HEK293 (cell line): Measurements from ENCODE around the gene CACNB2.

Experiments used
- CTCF ChIA-PET: fragments of 350-600 bp; formaldehyde crosslinking; extraction: SDS; loops from one replicate; lab custom pipeline; 2021; ENCODE audit warnings: antibody characterized with exemption; lab: Yijun Ruan, JAX
- POLR2A ChIA-PET: fragments of 300-600 bp; formaldehyde crosslinking; extraction: SDS; loops from one replicate; lab custom pipeline; 2020; ENCODE audit warnings: antibody characterized with exemption, inconsistent platforms; lab: Yijun Ruan, JAX
- H3K27ac ChIP-seq: fragments of 200-500 bp; sonication (Bioruptor generic); 2 replicates; pipeline ENCODE4 v1.5.1; 2014; ENCODE audit warnings: low read depth, low read length, control low read depth, inconsistent platforms; ENCODE audit errors: extremely low read depth
- H3K36me3 ChIP-seq, 2 experiments: fragments of 200-500 bp in 1 of 2; sonication (Bioruptor generic) in 1 of 2; 1 replicate in 1 of 2; 2 replicates in 1 of 2; pipeline ENCODE4 v1.5.1; 2014 to 2017; ENCODE audit warnings: inconsistent platforms in 2 of 2, low read length in 2 of 2; ENCODE audit not compliant: control insufficient read depth in 2 of 2, insufficient read depth in 1 of 2
- H3K4me1 ChIP-seq: fragments of 200-500 bp; sonication (Bioruptor generic); 2 replicates; pipeline ENCODE4 v1.5.1; 2014; ENCODE audit warnings: mild to moderate bottlenecking, low read length, inconsistent platforms; ENCODE audit not compliant: control insufficient read depth, insufficient read depth
- H3K4me3 ChIP-seq: 2 replicates; pipeline ENCODE4 v1.5.1; 2011; ENCODE audit warnings: low read depth, mild to moderate bottlenecking, control low read depth, low read length, moderate library complexity
- H3K9me3 ChIP-seq: fragments of 200-500 bp; sonication (Bioruptor generic); 2 replicates; pipeline ENCODE4 v1.5.1; 2014; ENCODE audit warnings: low read depth, low read length, inconsistent platforms; ENCODE audit not compliant: control insufficient read depth, insufficient read depth
- INSM2 ChIP-seq: fragments of 450-650 bp; formaldehyde crosslinking; IDR thresholded peaks from 2 replicates; pipeline ENCODE4 v1.5.1; 2016; ENCODE audit warnings: missing biosample characterization, missing genetic modification characterization
- KLF1 ChIP-seq: fragments of 450-650 bp; formaldehyde crosslinking; IDR thresholded peaks from 2 replicates; pipeline ENCODE4 v1.5.1; 2016; ENCODE audit warnings: missing biosample characterization, missing genetic modification characterization
- KLF17 ChIP-seq: fragments of 450-650 bp; formaldehyde crosslinking; IDR thresholded peaks from 2 replicates; pipeline ENCODE4 v1.5.1; 2016; ENCODE audit warnings: missing biosample characterization, missing genetic modification characterization
- SP2 ChIP-seq: fragments of 450-650 bp; formaldehyde crosslinking; IDR thresholded peaks from 2 replicates; pipeline ENCODE4 v1.5.1; 2016; ENCODE audit warnings: missing biosample characterization, missing genetic modification characterization
- TRIM28 ChIP-seq: IDR thresholded peaks from 2 replicates; pipeline ENCODE4 v1.6.1; 2011; ENCODE audit warnings: low read length, control low read depth, borderline replicate concordance
- WT1 ChIP-seq: fragments of 450-650 bp; formaldehyde crosslinking; IDR thresholded peaks from 2 replicates; pipeline ENCODE4 v1.5.1; 2016; ENCODE audit warnings: missing biosample characterization, missing genetic modification characterization
- ZBTB10 ChIP-seq: fragments of 450-650 bp; formaldehyde crosslinking; IDR thresholded peaks from 2 replicates; pipeline ENCODE4 v1.5.1; 2016; ENCODE audit warnings: missing biosample characterization, missing genetic modification characterization
- ZBTB20 ChIP-seq: fragments of 450-650 bp; formaldehyde crosslinking; IDR thresholded peaks from 2 replicates; pipeline ENCODE4 v1.5.1; 2016; ENCODE audit warnings: missing biosample characterization, missing genetic modification characterization
- ZBTB49 ChIP-seq: fragments of 450-650 bp; formaldehyde crosslinking; IDR thresholded peaks from 2 replicates; pipeline ENCODE4 v1.5.1; 2016; ENCODE audit warnings: missing biosample characterization, missing genetic modification characterization, low read depth
- ZNF16 ChIP-seq: fragments of 450-650 bp; formaldehyde crosslinking; IDR thresholded peaks from 2 replicates; pipeline ENCODE4 v1.5.1; 2016; ENCODE audit warnings: low read depth, missing biosample characterization, missing genetic modification characterization
- ZNF223 ChIP-seq: fragments of 450-650 bp; formaldehyde crosslinking; IDR thresholded peaks from 2 replicates; pipeline ENCODE4 v1.5.1; 2016; ENCODE audit warnings: missing biosample characterization, missing genetic modification characterization
- ZNF302 ChIP-seq: fragments of 450-650 bp; formaldehyde crosslinking; IDR thresholded peaks from 2 replicates; pipeline ENCODE4 v1.5.1; 2016; ENCODE audit warnings: missing biosample characterization, missing genetic modification characterization, low read depth
- ZNF311 ChIP-seq: fragments of 450-650 bp; formaldehyde crosslinking; IDR thresholded peaks from 2 replicates; pipeline ENCODE4 v1.5.1; 2017; ENCODE audit warnings: missing biosample characterization, missing genetic modification characterization, borderline replicate concordance
- ZNF362 ChIP-seq: fragments of 450-650 bp; formaldehyde crosslinking; IDR thresholded peaks from 2 replicates; pipeline ENCODE4 v1.5.1; 2016; ENCODE audit warnings: missing biosample characterization, missing genetic modification characterization
- ZNF510 ChIP-seq: fragments of 450-650 bp; formaldehyde crosslinking; IDR thresholded peaks from 2 replicates; pipeline ENCODE4 v1.5.1; 2018; ENCODE audit warnings: mild to moderate bottlenecking, missing genetic modification characterization, missing biosample characterization; ENCODE audit not compliant: insufficient replicate concordance
- ZNF529 ChIP-seq: fragments of 450-650 bp; formaldehyde crosslinking; IDR thresholded peaks from 2 replicates; pipeline ENCODE4 v1.5.1; 2017; ENCODE audit warnings: missing genetic modification characterization, missing biosample characterization; ENCODE audit not compliant: insufficient replicate concordance
- ZNF548 ChIP-seq: fragments of 450-650 bp; formaldehyde crosslinking; IDR thresholded peaks from 2 replicates; pipeline ENCODE4 v1.5.1; 2016; ENCODE audit warnings: missing biosample characterization, missing genetic modification characterization
- ZNF558 ChIP-seq: fragments of 450-650 bp; formaldehyde crosslinking; IDR thresholded peaks from 2 replicates; pipeline ENCODE4 v1.5.1; 2016; ENCODE audit warnings: missing biosample characterization, missing genetic modification characterization
- ZNF560 ChIP-seq: fragments of 450-650 bp; formaldehyde crosslinking; IDR thresholded peaks from 2 replicates; pipeline ENCODE4 v1.5.1; 2017; ENCODE audit warnings: missing biosample characterization, missing genetic modification characterization, borderline replicate concordance
- ZNF596 ChIP-seq: fragments of 450-650 bp; IDR thresholded peaks from 2 replicates; pipeline ENCODE4 v1.5.0; 2018; ENCODE audit warnings: missing biosample characterization, mild to moderate bottlenecking, missing genetic modification characterization, moderate library complexity
- ZNF626 ChIP-seq: fragments of 450-650 bp; sonication (Bioruptor Pico); formaldehyde crosslinking; IDR thresholded peaks from 2 replicates; pipeline ENCODE4 v1.5.1; 2018; ENCODE audit warnings: missing biosample characterization, missing genetic modification characterization, inconsistent platforms
- ZNF785 ChIP-seq: fragments of 450-650 bp; formaldehyde crosslinking; IDR thresholded peaks from 2 replicates; pipeline ENCODE4 v1.5.1; 2016; ENCODE audit warnings: missing biosample characterization, missing genetic modification characterization
- TF ChIP-seq, protein P1 (sequence below): fragments of 450-650 bp; formaldehyde crosslinking; IDR thresholded peaks from 2 replicates; pipeline ENCODE4 v1.5.1; 2017; ENCODE audit warnings: missing biosample characterization, missing genetic modification characterization

Gene CACNB2

DNA sequence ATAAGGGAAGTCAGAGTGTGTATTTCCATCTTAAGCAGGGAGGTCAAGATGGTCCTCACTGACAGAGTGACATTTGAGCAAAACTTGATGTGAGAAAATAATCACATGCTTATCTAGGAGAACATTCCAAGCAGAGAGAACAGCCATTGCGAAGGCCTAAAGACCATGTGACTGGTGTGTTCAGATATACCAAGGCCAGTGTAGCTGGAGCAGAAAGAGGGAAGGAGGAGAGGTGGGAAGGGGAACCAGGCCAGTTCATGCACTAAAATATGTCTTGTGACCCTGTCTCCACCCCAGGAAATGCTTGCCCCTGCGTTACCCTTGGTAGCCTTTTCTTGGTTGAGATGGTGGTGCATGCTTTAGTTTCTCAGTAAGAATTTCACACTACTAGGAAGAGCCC lies 77.4 kb downstream of the CACNB2 start:
- Histone ChIP-seq H3K9me3 (no peaks in the 10 kb centered on the region), H3K4me1 (no peaks in the 10 kb centered on the region), H3K36me3 (no peaks in the 10 kb centered on the region), H3K4me3 (no peak overlapping the region), H3K27ac (no peak overlapping the region)
- POLR2A ChIA-PET = no interaction called here
- no peak for TF ChIP-seq ZNF596 (tag by site-specific recombination)
- TF ChIP-seq ZNF311 (tag by site-specific recombination) = no peak
- TF ChIP-seq ZNF626 (tag by site-specific recombination) = no peak
- TF ChIP-seq TRIM28 = no peak
- no peak for TF ChIP-seq ZNF362 (tag by site-specific recombination)
- TF ChIP-seq ZBTB10 = no peak
- no peak for TF ChIP-seq ZBTB49
- TF ChIP-seq ZNF548 = no peak
- TF ChIP-seq SP2 = no peak
- TF ChIP-seq ZNF302 (tag by site-specific recombination) = no peak
- no peak for TF ChIP-seq ZNF529 (tag by site-specific recombination)
- TF ChIP-seq ZNF16 = no peak
- no peak for TF ChIP-seq KLF1 (tag by site-specific recombination)
- TF ChIP-seq INSM2 (tag by site-specific recombination) = no peak
- TF ChIP-seq ZNF785 (tag by site-specific recombination) = no peak
- TF ChIP-seq KLF17 = no peak
- no peak for TF ChIP-seq ZNF558 (tag by site-specific recombination)
- CTCF ChIA-PET = interaction anchor here (1.2 to 2.0 kb wide), 3 partner anchors 22 to 370 kb away, joined by 3 to 16 read pairs (median 10); no protein-coding TSS in a partner anchor

DNA sequence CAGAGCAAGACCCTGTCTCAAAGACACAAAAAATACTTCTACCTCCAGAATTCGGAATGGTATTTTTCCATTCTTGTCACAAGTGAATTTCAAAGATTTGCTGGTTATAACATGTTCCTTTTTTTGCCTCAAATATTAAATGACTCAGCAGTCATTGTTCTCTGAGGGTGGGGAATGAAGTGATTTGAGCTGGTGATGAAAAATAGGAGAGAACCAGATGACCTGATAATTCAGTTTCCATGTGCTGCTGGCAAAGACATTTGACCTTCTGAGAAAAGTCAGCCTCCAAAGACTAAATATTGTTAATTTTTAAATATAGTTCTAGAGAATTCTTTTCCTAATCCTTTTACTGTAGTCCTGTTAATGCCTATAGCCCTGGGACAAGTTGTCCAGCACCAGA lies 78.9 kb downstream of the CACNB2 start:
- Histone ChIP-seq H3K27ac (no peak overlapping the region), H3K4me1 (no peaks in the 10 kb centered on the region), H3K9me3 (no peaks in the 10 kb centered on the region), H3K4me3 (no peak overlapping the region), H3K36me3 (no peaks in the 10 kb centered on the region)
- CTCF ChIA-PET = interaction anchor here (0.6 to 2.5 kb wide), 4 partner anchors 58 to 1394 kb away, joined by 3 to 9 read pairs (median 4); no protein-coding TSS in a partner anchor
- POLR2A ChIA-PET = no interaction called here
- TF ChIP-seq, protein P1, sequence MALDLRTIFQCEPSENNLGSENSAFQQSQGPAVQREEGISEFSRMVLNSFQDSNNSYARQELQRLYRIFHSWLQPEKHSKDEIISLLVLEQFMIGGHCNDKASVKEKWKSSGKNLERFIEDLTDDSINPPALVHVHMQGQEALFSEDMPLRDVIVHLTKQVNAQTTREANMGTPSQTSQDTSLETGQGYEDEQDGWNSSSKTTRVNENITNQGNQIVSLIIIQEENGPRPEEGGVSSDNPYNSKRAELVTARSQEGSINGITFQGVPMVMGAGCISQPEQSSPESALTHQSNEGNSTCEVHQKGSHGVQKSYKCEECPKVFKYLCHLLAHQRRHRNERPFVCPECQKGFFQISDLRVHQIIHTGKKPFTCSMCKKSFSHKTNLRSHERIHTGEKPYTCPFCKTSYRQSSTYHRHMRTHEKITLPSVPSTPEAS = no peak
- TF ChIP-seq ZNF223 (tag by site-specific recombination) (no peak), ZNF560 (tag by site-specific recombination) (no peak), ZNF510 (no peak), ZBTB20 (no peak), WT1 (tag by site-specific recombination) (no peak)
